NCI-H82 (cell line): Measurements from ENCODE around the gene FLYWCH2.
"Not testable (repeated sequence)": the region's sequence is repeated elsewhere in the genome, so short reads cannot be mapped to it uniquely, and the experiment has no call there.

Experiments used
- DNase-seq: peaks from one replicate; lab custom pipeline; 2025; lab: John Stamatoyannopoulos, UW

Gene FLYWCH2

DNA sequence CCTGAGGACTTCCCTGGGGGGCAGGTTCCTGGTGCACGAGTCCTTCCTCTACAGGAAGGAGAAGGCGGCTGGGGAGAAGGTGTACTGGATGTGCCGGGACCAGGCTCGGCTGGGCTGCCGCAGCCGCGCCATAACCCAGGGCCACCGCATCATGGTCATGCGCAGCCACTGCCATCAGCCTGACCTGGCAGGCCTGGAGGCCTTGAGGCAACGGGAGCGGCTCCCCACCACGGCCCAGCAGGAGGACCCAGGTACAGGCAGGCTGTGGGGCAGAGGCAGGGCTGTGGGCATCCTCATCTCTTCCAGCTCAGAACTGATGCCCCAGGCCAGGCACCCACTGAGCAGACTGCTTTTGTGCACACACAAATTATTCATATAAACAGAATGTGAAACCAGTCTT, 55.2 kb downstream of the FLYWCH2 start:
- no peak for DNase-seq

DNA sequence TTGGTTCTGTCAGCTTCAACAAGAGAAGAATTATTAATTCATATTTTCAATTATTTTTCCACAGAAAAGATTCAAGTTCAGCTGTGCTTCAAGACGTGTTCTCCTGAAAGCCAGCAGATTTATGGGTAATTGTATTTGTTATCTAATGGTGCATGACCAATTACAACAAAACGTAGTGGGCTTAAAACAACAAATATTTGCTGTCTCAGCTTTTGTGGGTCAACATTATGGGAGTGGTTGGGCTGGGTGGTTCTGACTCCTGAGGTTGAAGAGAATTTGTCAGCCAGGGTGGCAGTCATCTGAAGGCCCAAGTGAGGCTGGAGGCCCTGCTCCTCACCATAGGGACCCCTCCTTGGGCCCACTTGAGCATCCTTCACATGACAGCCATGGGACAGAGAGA, 57.0 kb downstream of the FLYWCH2 start:
- no peak for DNase-seq

DNA sequence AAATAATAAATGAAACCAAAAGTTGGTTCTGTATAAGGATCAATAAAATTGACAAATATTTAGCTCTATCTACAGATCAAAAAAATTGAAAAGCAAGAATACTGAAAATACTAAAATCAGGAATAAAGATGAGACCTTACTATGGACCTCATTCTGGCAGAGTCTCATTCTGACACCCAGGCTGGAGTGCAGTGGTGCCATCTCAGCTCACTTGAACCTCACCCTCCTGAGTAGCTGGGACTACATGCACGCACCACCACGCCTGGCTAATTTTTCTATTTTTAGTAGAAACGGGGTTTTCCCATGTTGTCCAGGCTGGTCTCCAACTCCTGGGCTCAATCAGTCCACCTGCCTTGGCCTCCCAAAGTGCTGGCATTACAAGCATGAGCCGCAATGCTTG, 59.0 kb downstream of the FLYWCH2 start:
- DNase-seq = no peak

DNA sequence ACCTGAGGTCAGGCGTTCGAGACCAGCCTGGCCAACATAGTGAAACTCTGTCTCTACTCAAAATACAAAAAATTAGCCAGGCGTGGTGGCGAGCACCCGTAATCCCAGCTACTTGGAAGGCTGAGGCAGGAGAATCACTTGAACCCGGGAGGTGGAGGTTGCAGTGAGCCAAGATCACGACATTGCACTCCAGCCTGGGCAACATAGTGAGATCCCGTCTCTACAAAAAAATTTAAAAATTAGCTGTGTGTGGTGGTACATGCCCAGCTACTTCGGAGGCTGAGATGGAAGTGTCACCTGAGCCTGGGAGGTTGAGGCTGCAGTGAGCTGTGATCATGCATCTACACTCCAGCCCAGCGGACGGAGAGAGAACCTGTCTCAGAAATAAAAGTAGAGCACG, 60.7 kb downstream of the FLYWCH2 start:
- DNase-seq = not testable (repeated sequence)

DNA sequence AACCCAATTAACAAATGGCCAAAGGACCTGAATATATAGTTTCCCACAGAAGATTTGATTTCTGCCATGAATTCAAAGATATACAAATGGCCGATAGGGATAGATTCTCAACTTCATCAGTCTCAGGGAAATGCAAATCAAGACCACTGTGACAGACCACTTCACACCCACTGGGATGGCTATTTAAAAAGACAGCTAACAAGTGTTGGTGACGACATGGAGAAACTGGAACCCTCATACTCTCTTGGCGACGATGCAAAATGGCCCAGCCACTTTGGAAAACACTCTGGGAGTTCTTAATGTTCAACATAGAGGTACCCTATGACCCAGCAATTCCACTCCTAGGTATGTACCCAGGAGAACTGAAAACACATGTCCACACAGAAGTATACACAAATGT, 63.6 kb downstream of the FLYWCH2 start:
- DNase-seq = no peak
